ENCODE data around the gene BDKRB2.

BDKRB2 gene

GRCh38 chr14:96215452-96216244 is 11.0 kb downstream of the BDKRB2 start:
- no peak overlapping the region for H3K4me3 ChIP-seq (replicated peaks; ENCODE audit: insufficient read depth, low read length)
- DNase-seq (ENCODE audit: low read depth in 1 of 2, low spot score in 1 of 2), result no peak
- H3K27ac ChIP-seq (replicated peaks), result no peak overlapping the region
- no peak for TF ChIP-seq CTCF (IDR thresholded peaks at IDR 0.05; ENCODE audit: insufficient read depth, low read length)
- TF ChIP-seq GABPA (IDR thresholded peaks at IDR 0.05; ENCODE audit: low read depth), result no peak
- TF ChIP-seq POLR2AphosphoS5 (IDR thresholded peaks at IDR 0.05; ENCODE audit: low read depth), result no peak
- no peak for TF ChIP-seq SPI1 (IDR thresholded peaks at IDR 0.05; ENCODE audit: borderline replicate concordance, low read depth)
- no peak for TF ChIP-seq REST (IDR thresholded peaks at IDR 0.05; ENCODE audit: insufficient replicate concordance, low read depth)
- H3K27me3 ChIP-seq (ENCODE audit: insufficient read depth, poor library complexity, severe bottlenecking), result peaks cover 2% of the 10 kb centered on the region

- H3K4me3 ChIP-seq (replicated peaks; ENCODE audit: insufficient read depth, low read length), result no peak overlapping the region
- peaks cover 2% of the 10 kb centered on the region for H3K27me3 ChIP-seq (ENCODE audit: insufficient read depth, poor library complexity, severe bottlenecking)
- DNase-seq (ENCODE audit: low read depth in 1 of 2, low spot score in 1 of 2), result no peak
- no peak overlapping the region for H3K27ac ChIP-seq (replicated peaks)
- TF ChIP-seq REST (IDR thresholded peaks at IDR 0.05; ENCODE audit: insufficient replicate concordance, low read depth) (no peak), CTCF (IDR thresholded peaks at IDR 0.05; ENCODE audit: insufficient read depth, low read length) (no peak), POLR2AphosphoS5 (IDR thresholded peaks at IDR 0.05; ENCODE audit: low read depth) (no peak), GABPA (IDR thresholded peaks at IDR 0.05; ENCODE audit: low read depth) (no peak), SPI1 (IDR thresholded peaks at IDR 0.05; ENCODE audit: borderline replicate concordance, low read depth) (no peak)
Observed at GRCh38 chr14:96216627-96217026, 12.0 kb downstream of the BDKRB2 start.

GRCh38 chr14:96217376-96217913 is 12.8 kb downstream of the BDKRB2 start:
- no peak for TF ChIP-seq GABPA (IDR thresholded peaks at IDR 0.05; ENCODE audit: low read depth)
- no peak for TF ChIP-seq CTCF (IDR thresholded peaks at IDR 0.05; ENCODE audit: insufficient read depth, low read length)
- no peak for TF ChIP-seq SPI1 (IDR thresholded peaks at IDR 0.05; ENCODE audit: borderline replicate concordance, low read depth)
- no peak for TF ChIP-seq POLR2AphosphoS5 (IDR thresholded peaks at IDR 0.05; ENCODE audit: low read depth)
- TF ChIP-seq REST (IDR thresholded peaks at IDR 0.05; ENCODE audit: insufficient replicate concordance, low read depth), result no peak
- Histone ChIP-seq H3K27me3 (ENCODE audit: insufficient read depth, poor library complexity, severe bottlenecking) (peaks cover 2% of the 10 kb centered on the region), H3K27ac (replicated peaks) (no peak overlapping the region), H3K4me3 (replicated peaks; ENCODE audit: insufficient read depth, low read length) (no peak overlapping the region)
- DNase-seq (ENCODE audit: low read depth in 1 of 2, low spot score in 1 of 2), result no peak
